OCI-LY1 (cell line): ENCODE measurements around the gene RARG.

ENCODE experiments used
- H2AFZ ChIP-seq: fragments of 200-600 bp; sonication (generic), shearing (Covaris generic); 2 replicates; pipeline ENCODE4 v1.6.0; 2014; ENCODE audit warnings: antibody characterized with exemption, mild to moderate bottlenecking, low read length
- H3F3A ChIP-seq: fragments of 200-600 bp; sonication (generic), shearing (Covaris generic); 2 replicates; pipeline ENCODE4 v1.6.0; 2014; ENCODE audit warnings: mild to moderate bottlenecking, antibody characterized with exemption, low read length, moderate library complexity; ENCODE audit not compliant: insufficient read depth
- H3K27ac ChIP-seq: fragments of 200-600 bp; sonication (generic); 2 replicates; pipeline ENCODE4 v1.5.1; 2014; ENCODE audit warnings: low read length, mixed run types, mild to moderate bottlenecking, low read depth; ENCODE audit not compliant: poor library complexity, severe bottlenecking
- H3K27me3 ChIP-seq: fragments of 200-600 bp; sonication (generic); 2 replicates; pipeline ENCODE4 v1.6.0; 2014; ENCODE audit warnings: antibody characterized with exemption, mild to moderate bottlenecking, low read length, moderate library complexity; ENCODE audit not compliant: insufficient read depth
- H3K36me3 ChIP-seq: fragments of 200-600 bp; sonication (generic); 2 replicates; pipeline ENCODE4 v1.6.1; 2014; ENCODE audit warnings: mild to moderate bottlenecking, antibody characterized with exemption, low read length, moderate library complexity, mixed read lengths; ENCODE audit not compliant: insufficient read depth
- H3K4me1 ChIP-seq: fragments of 200-600 bp; sonication (generic); 2 replicates; pipeline ENCODE4 v1.5.1; 2014; ENCODE audit warnings: mild to moderate bottlenecking, low read length, moderate library complexity; ENCODE audit not compliant: insufficient read depth, severe bottlenecking
- H3K4me2 ChIP-seq: fragments of 200-600 bp; sonication (generic), shearing (Covaris generic); 2 replicates; pipeline ENCODE4 v1.6.1; 2014; ENCODE audit warnings: low read length
- H3K4me3 ChIP-seq: fragments of 200-600 bp; sonication (generic); 2 replicates; pipeline ENCODE4 v1.5.1; 2014; ENCODE audit warnings: low read length, low read depth, mild to moderate bottlenecking, mixed read lengths; ENCODE audit not compliant: poor library complexity, severe bottlenecking
- H3K79me2 ChIP-seq: fragments of 200-600 bp; shearing (Covaris generic); 2 replicates; pipeline ENCODE4 v1.6.1; 2016; ENCODE audit warnings: mixed run types, low read length, mixed read lengths; ENCODE audit not compliant: insufficient read depth
- H3K9ac ChIP-seq: fragments of 200-600 bp; sonication (generic), shearing (Covaris generic); 2 replicates; pipeline ENCODE4 v1.6.1; 2014; ENCODE audit warnings: mild to moderate bottlenecking, low read length, mixed read lengths
- H3K9me2 ChIP-seq: fragments of 200-600 bp; sonication (generic), shearing (Covaris generic); 2 replicates; pipeline ENCODE4 v1.6.1; 2014; ENCODE audit warnings: low read depth, mild to moderate bottlenecking, low read length, mixed read lengths
- H3K9me3 ChIP-seq: fragments of 200-600 bp; shearing (Covaris generic); 2 replicates; pipeline ENCODE4 v1.6.1; 2014; ENCODE audit warnings: low read length, mixed read lengths
- H4K20me1 ChIP-seq: fragments of 200-600 bp; sonication (generic), shearing (Covaris generic); 2 replicates; pipeline ENCODE4 v1.6.0; 2016; ENCODE audit warnings: mild to moderate bottlenecking, low read length; ENCODE audit not compliant: insufficient read depth
- EZH2 ChIP-seq: fragments of 200-600 bp; sonication (generic), shearing (Covaris generic); IDR thresholded peaks from 2 replicates; pipeline ENCODE4 v1.8.0; 2017; ENCODE audit warnings: borderline replicate concordance, mixed run types, mild to moderate bottlenecking, antibody characterized with exemption, low read length, moderate library complexity, mixed read lengths
- TF ChIP-seq, protein P1 (sequence below): fragments of 200-600 bp; sonication (generic), shearing (Covaris generic); IDR thresholded peaks from 2 replicates; pipeline ENCODE4 v1.5.1; 2017; ENCODE audit warnings: mild to moderate bottlenecking, antibody characterized with exemption, low read length, moderate library complexity, mixed read lengths

RARG gene

DNA sequence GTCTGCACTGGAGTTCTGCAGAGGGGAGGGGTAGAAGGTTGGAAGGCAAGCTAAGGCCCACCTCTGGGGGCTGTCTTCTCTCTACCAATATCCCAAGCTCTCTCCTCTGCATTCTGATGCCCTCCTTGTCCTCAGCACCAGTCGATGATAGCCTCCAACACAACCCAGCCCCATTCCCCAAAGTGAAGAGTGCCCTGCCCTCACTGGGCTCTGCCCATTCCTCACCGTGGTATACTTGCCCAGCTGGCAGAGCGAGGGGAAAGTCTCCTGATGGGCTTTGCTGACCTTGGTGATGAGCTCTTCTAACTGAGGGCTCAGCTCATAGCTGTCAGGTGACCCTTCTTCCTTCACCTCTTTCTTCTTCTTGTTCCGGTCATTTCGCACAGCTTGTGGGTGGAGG lies 17.8 kb downstream of the RARG start:
- Histone ChIP-seq H2AFZ (no peak overlapping the region), H3K4me2 (no peak overlapping the region)

DNA sequence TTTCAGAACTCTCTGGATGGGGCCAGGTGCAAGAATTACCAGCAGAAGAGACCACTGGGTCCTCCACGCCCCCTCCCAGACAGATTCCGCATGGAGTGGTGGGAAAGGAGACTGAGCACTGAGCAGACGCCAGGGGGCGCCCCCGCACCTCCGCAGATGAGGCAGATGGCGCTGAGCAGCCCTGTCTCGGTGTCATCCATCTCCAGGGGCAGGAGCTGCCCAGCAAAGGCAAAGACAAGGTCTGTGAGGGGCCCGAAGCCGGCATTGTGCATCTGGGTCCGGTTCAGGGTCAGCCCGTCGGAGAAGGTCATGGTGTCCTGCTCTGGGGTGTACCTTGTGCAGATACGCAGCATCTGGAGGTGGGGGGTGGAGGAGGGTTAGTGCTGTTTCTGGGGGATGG lies 18.7 kb downstream of the RARG start:
- H3K9me3 ChIP-seq, result no peaks in the 10 kb centered on the region
- H3K27me3 ChIP-seq, result peaks cover 3% of the 10 kb centered on the region; the same call in 1 of the 2 replicates
- no peak overlapping the region for H2AFZ ChIP-seq
- no peak overlapping the region for H3K4me3 ChIP-seq
- H3K79me2 ChIP-seq, result no peaks in the 10 kb centered on the region
- no peaks in the 10 kb centered on the region for H4K20me1 ChIP-seq
- H3K9ac ChIP-seq, result no peak overlapping the region
- H3K9me2 ChIP-seq, result no peaks in the 10 kb centered on the region
- no peaks in the 10 kb centered on the region; the same call in 1 of the 2 replicates for H3F3A ChIP-seq
- no peak overlapping the region; the same call in 1 of the 2 replicates for H3K4me2 ChIP-seq
- no peak overlapping the region for H3K27ac ChIP-seq
- H3K36me3 ChIP-seq, result no peaks in the 10 kb centered on the region
- TF ChIP-seq, protein P1, sequence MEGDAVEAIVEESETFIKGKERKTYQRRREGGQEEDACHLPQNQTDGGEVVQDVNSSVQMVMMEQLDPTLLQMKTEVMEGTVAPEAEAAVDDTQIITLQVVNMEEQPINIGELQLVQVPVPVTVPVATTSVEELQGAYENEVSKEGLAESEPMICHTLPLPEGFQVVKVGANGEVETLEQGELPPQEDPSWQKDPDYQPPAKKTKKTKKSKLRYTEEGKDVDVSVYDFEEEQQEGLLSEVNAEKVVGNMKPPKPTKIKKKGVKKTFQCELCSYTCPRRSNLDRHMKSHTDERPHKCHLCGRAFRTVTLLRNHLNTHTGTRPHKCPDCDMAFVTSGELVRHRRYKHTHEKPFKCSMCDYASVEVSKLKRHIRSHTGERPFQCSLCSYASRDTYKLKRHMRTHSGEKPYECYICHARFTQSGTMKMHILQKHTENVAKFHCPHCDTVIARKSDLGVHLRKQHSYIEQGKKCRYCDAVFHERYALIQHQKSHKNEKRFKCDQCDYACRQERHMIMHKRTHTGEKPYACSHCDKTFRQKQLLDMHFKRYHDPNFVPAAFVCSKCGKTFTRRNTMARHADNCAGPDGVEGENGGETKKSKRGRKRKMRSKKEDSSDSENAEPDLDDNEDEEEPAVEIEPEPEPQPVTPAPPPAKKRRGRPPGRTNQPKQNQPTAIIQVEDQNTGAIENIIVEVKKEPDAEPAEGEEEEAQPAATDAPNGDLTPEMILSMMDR, result peak; percentile 96
- TF ChIP-seq EZH2, result no peak
- H3K4me1 ChIP-seq, result peaks cover 12% of the 10 kb centered on the region

More for the DNA sequence above, 17.8 kb downstream of the RARG start:
- no peaks in the 10 kb centered on the region for H3F3A ChIP-seq
- no peak overlapping the region for H3K9ac ChIP-seq
- H3K27me3 ChIP-seq, result peaks cover 3% of the 10 kb centered on the region; the same call in 1 of the 2 replicates
- peaks cover 4% of the 10 kb centered on the region for H3K4me1 ChIP-seq
- H3K27ac ChIP-seq, result no peak overlapping the region
- TF ChIP-seq, protein P1, result no peak
- H3K36me3 ChIP-seq, result no peaks in the 10 kb centered on the region
- no peaks in the 10 kb centered on the region for H4K20me1 ChIP-seq
- no peaks in the 10 kb centered on the region for H3K9me3 ChIP-seq
- H3K79me2 ChIP-seq, result no peaks in the 10 kb centered on the region
- H3K9me2 ChIP-seq, result no peaks in the 10 kb centered on the region
- H3K4me3 ChIP-seq, result no peak overlapping the region

DNA sequence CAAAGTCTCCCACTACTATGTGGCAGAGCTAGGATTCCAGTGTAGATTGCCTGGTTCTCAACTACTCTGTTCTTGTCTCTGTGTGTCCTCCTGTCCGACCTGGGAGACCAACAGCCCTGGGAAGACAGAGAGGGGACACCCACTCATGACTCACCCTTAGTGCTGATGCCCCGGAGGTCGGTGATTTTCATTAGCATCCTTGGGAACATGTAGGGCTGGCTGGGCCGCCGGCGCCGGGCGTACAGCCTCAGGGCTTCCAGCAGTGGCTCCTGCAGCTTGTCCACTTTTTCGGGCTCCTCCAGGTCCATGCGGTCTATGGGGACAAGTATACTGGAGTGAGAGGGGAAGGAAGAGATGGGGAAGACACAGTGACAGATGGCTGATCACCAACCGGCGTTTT lies 19.1 kb downstream of the RARG start:
- Histone ChIP-seq H2AFZ (no peak overlapping the region), H3K9ac (no peak overlapping the region), H3K27me3 (peaks cover 3% of the 10 kb centered on the region; the same call in 1 of the 2 replicates), H3K27ac (no peak overlapping the region), H3K9me2 (no peaks in the 10 kb centered on the region), H3K4me1 (peaks cover 15% of the 10 kb centered on the region), H4K20me1 (no peaks in the 10 kb centered on the region), H3F3A (no peaks in the 10 kb centered on the region; the same call in 1 of the 2 replicates), H3K79me2 (no peaks in the 10 kb centered on the region), H3K4me3 (no peak overlapping the region), H3K9me3 (no peaks in the 10 kb centered on the region), H3K36me3 (no peaks in the 10 kb centered on the region), H3K4me2 (no peak overlapping the region)
- TF ChIP-seq, protein P1, result no peak
- no peak for TF ChIP-seq EZH2
